ENCODE results near the gene COL12A1. TPM values are rescaled to one million over a fixed set of nuclear protein-coding genes. Genes with fewer than 3 reads are reported as not detected.

The COL12A1 gene
- total and polyA plus RNA-seq, 2 donors (not counting 3 experiments of a cell fraction or from before 2014, with no cell fraction given): 48.5 to 89.1 TPM

- CTCF ChIA-PET: no interaction called here
- dilution Hi-C loops (cut with MboI; ENCODE audit: extremely low pct_ligation_motif_present, low sequenced_read_pairs) (no loop called here), intact Hi-C loops (cut with micrococcal nuclease) (no loop called here)
- no peaks in the 10 kb centered on the region for H3K27me3 ChIP-seq (ENCODE audit: control insufficient read depth in 2 of 2, insufficient read depth in 2 of 2, low read length in 2 of 2)
- DNase-seq (ENCODE audit: low read depth, low spot score) (no peak), FAIRE-seq (no peak)
- no peak overlapping the region for H2AFZ ChIP-seq (ENCODE audit: low read depth, low read length)
- no peak for TF ChIP-seq POLR2A (IDR thresholded peaks at IDR 0.05; ENCODE audit: low read depth, low read length)
- no peak for TF ChIP-seq GATA2 (IDR thresholded peaks at IDR 0.05; ENCODE audit: insufficient read depth, insufficient read length, low read depth, low read length)
- TF ChIP-seq POLR2AphosphoS5 (IDR thresholded peaks at IDR 0.05; ENCODE audit: insufficient read depth, low read depth, low read length): no peak
- TF ChIP-seq, protein P1, sequence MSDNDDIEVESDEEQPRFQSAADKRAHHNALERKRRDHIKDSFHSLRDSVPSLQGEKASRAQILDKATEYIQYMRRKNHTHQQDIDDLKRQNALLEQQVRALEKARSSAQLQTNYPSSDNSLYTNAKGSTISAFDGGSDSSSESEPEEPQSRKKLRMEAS (IDR thresholded peaks at IDR 0.05; ENCODE audit: insufficient read depth, insufficient read length): no peak
- no peak for TF ChIP-seq JUN (IDR thresholded peaks at IDR 0.05; ENCODE audit: borderline replicate concordance, insufficient read depth, insufficient read length, low read depth)
- TF ChIP-seq MYC (IDR thresholded peaks at IDR 0.05; ENCODE audit: low read depth, low read length): no peak
- TF ChIP-seq EZH2 (IDR thresholded peaks at IDR 0.05; ENCODE audit: borderline replicate concordance, low read depth, low read length, severe bottlenecking): no peak
- H3K4me3 ChIP-seq (replicated peaks in 1 of 3; ENCODE audit: insufficient read depth in 1 of 3, low read depth in 1 of 3, low read length in 3 of 3): no peak overlapping the region
- H3K9ac ChIP-seq (replicated peaks; ENCODE audit: extremely low read depth, insufficient read depth, low read length): no peak overlapping the region
- H3K9me3 ChIP-seq (replicated peaks; ENCODE audit: control insufficient read depth, insufficient read depth, low read length): no peaks in the 10 kb centered on the region
- BruUV-seq (replicated peaks): no TSS peak
- no peak overlapping the region for H3K4me2 ChIP-seq (ENCODE audit: insufficient read depth, low read length)
- H3K36me3 ChIP-seq (ENCODE audit: control insufficient read depth in 2 of 2, extremely low read depth in 1 of 2, insufficient read depth in 2 of 2, low read length in 2 of 2): no peaks in the 10 kb centered on the region
- H3K27ac ChIP-seq (ENCODE audit: insufficient read depth, low read depth, low read length): no peak overlapping the region
- H4K20me1 ChIP-seq (replicated peaks; ENCODE audit: control insufficient read depth, extremely low read depth, insufficient read depth, low read length): no peaks in the 10 kb centered on the region
- POLR2A ChIA-PET: no interaction called here
- peaks cover 8% of the 10 kb centered on the region for H3K4me1 ChIP-seq (ENCODE audit: control insufficient read depth, extremely low read depth, insufficient read depth, low read length)
- no peaks in the 10 kb centered on the region for H3K9me1 ChIP-seq (replicated peaks; ENCODE audit: control insufficient read depth, extremely low read depth, insufficient read depth, low read length)
- no peaks in the 10 kb centered on the region for H3K79me2 ChIP-seq (ENCODE audit: control insufficient read depth, insufficient read depth, low read length)
Observed at GRCh38 chr6:75128878-75129570, 76.8 kb downstream of the COL12A1 start.

- no peaks in the 10 kb centered on the region for H3K79me2 ChIP-seq (ENCODE audit: control insufficient read depth, insufficient read depth, low read length)
- H3K4me1 ChIP-seq (ENCODE audit: control insufficient read depth, extremely low read depth, insufficient read depth, low read length): peaks cover 8% of the 10 kb centered on the region
- dilution Hi-C loops (cut with MboI; ENCODE audit: extremely low pct_ligation_motif_present, low sequenced_read_pairs) (no loop called here), intact Hi-C loops (cut with micrococcal nuclease) (no loop called here)
- H3K9me1 ChIP-seq (replicated peaks; ENCODE audit: control insufficient read depth, extremely low read depth, insufficient read depth, low read length): no peaks in the 10 kb centered on the region
- POLR2A ChIA-PET: no interaction called here
- peak overlapping the region; percentile 45 for H3K4me2 ChIP-seq (ENCODE audit: insufficient read depth, low read length)
- no TSS peak for BruUV-seq (replicated peaks)
- FAIRE-seq (peak; percentile 53), DNase-seq (ENCODE audit: low read depth, low spot score) (peak; percentile 52)
- no peak overlapping the region for H3K9ac ChIP-seq (replicated peaks; ENCODE audit: extremely low read depth, insufficient read depth, low read length)
- H3K27me3 ChIP-seq (ENCODE audit: control insufficient read depth in 2 of 2, insufficient read depth in 2 of 2, low read length in 2 of 2): no peaks in the 10 kb centered on the region
- no peaks in the 10 kb centered on the region for H4K20me1 ChIP-seq (replicated peaks; ENCODE audit: control insufficient read depth, extremely low read depth, insufficient read depth, low read length)
- H3K27ac ChIP-seq (ENCODE audit: insufficient read depth, low read depth, low read length): peak overlapping the region; percentile 12
- H3K9me3 ChIP-seq (replicated peaks; ENCODE audit: control insufficient read depth, insufficient read depth, low read length): no peaks in the 10 kb centered on the region
- TF ChIP-seq POLR2A (IDR thresholded peaks at IDR 0.05; ENCODE audit: low read depth, low read length): no peak
- no peak for TF ChIP-seq EZH2 (IDR thresholded peaks at IDR 0.05; ENCODE audit: borderline replicate concordance, low read depth, low read length, severe bottlenecking)
- no peak for TF ChIP-seq GATA2 (IDR thresholded peaks at IDR 0.05; ENCODE audit: insufficient read depth, insufficient read length, low read depth, low read length)
- peak; percentile 52 for TF ChIP-seq FOS (IDR thresholded peaks at IDR 0.05; ENCODE audit: borderline replicate concordance, insufficient read depth, low read length)
- TF ChIP-seq, protein P1 (IDR thresholded peaks at IDR 0.05; ENCODE audit: insufficient read depth, insufficient read length): no peak
- TF ChIP-seq MYC (IDR thresholded peaks at IDR 0.05; ENCODE audit: low read depth, low read length): no peak
- TF ChIP-seq JUN (IDR thresholded peaks at IDR 0.05; ENCODE audit: borderline replicate concordance, insufficient read depth, insufficient read length, low read depth): peak; percentile 2
- TF ChIP-seq CTCF (IDR thresholded peaks at IDR 0.05; ENCODE audit: extremely low read depth in 1 of 2, insufficient read depth in 1 of 2, low read depth in 1 of 2, low read length in 2 of 2): no peak
- no peak for TF ChIP-seq POLR2AphosphoS5 (IDR thresholded peaks at IDR 0.05; ENCODE audit: insufficient read depth, low read depth, low read length)
- no peaks in the 10 kb centered on the region for H3K36me3 ChIP-seq (ENCODE audit: control insufficient read depth in 2 of 2, extremely low read depth in 1 of 2, insufficient read depth in 2 of 2, low read length in 2 of 2)
- CTCF ChIA-PET: interaction anchor here (1.5 to 1.8 kb wide), 2 partner anchors 26 to 78 kb away, joined by 3 to 5 read pairs; partner anchors contain the start of gene COL12A1
- H3K4me3 ChIP-seq (replicated peaks in 1 of 3; ENCODE audit: insufficient read depth in 1 of 3, low read depth in 1 of 3, low read length in 3 of 3): no peak overlapping the region
- H2AFZ ChIP-seq (ENCODE audit: low read depth, low read length): peak overlapping the region; percentile 82
Observed at GRCh38 chr6:75126518-75126917, 79.3 kb downstream of the COL12A1 start.

Data from endothelial cell of umbilical vein (primary cell).